Loucy (cell line): ENCODE data around the gene ZFAND3.

Experiments
- CTCF ChIP-seq: fragments of 200-600 bp; sonication (generic); conservative IDR thresholded peaks from 2 replicates; pipeline ENCODE4 v1.5.1; 2014; ENCODE audit warnings: mild to moderate bottlenecking, antibody characterized with exemption, low read length
- EZH2phosphoT487 ChIP-seq: fragments of 200-600 bp; IDR thresholded peaks from 2 replicates; pipeline ENCODE4 v1.6.1; 2018; ENCODE audit warnings: antibody characterized with exemption, mild to moderate bottlenecking, moderate library complexity, borderline replicate concordance

GRCh38 chr6:37867756-37868446 lies 48.4 kb downstream of the ZFAND3 start:
- TF ChIP-seq CTCF: no peak
- no peak for TF ChIP-seq EZH2phosphoT487
